Measurements from ENCODE around the gene PRRG2. TPM values are rescaled to one million over a fixed set of nuclear protein-coding genes. Genes with fewer than 3 reads are reported as not detected.

PRRG2 gene
- total and polyA plus RNA-seq, 9 of the 15 experiments (the other 6 are each of a cell fraction or from before 2014, with no cell fraction given) = 0.06 to 1.1 (median 0.33) TPM

DNA sequence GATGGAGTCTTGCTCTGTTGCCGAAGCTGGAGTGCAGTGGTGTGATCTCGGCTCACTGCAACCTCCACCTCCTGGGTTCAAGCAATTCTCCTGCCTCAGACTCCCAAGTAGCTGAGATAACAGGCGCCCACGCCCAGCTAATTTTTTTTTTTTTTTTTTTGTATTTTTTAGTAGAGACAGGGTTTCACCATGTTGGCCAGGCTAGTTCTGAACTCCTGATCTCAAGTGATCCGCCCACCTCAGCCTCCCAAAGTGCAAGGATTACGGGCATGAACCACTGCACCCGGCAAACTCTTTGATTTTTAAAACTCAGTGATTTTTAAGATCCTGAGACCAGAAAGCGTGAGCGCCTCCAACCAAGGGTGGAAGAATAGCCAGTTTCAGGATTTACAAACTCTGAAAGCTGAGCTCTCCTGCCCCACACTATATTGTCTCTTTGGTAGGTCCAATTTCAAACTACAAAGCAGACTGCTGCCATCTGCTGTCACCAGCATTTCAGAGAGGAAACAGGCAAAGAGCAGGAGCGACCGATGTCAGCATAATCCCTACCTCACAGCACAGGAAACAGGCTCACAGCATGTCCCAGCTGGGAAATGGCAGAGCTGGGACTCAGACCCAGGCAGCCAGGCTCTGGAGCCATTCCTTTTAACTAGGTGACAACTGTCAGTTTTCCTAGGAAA lies 10.0 kb upstream of the PRRG2 start:
- Histone ChIP-seq H3K79me2 (ENCODE audit: control insufficient read depth, insufficient read depth, low read length) (peaks cover 49% of the 10 kb centered on the region), H3K9me3 (replicated peaks; ENCODE audit: control insufficient read depth, insufficient read depth, low read depth, low read length) (no peaks in the 10 kb centered on the region), H2AFZ (ENCODE audit: low read depth, low read length) (no peak overlapping the region), H3K9ac (ENCODE audit: insufficient read depth in 1 of 2, low read depth in 2 of 2, low read length in 2 of 2) (peak overlapping the region; percentile 12 to 79; a peak in 2 of 4 replicates), H3K36me3 (ENCODE audit: control insufficient read depth, insufficient read depth, low read length) (peaks cover 31% of the 10 kb centered on the region), H3K27me3 (ENCODE audit: control insufficient read depth in 2 of 2, insufficient read depth in 2 of 2, low read length in 2 of 2) (no peaks in the 10 kb centered on the region), H3K9me1 (ENCODE audit: control insufficient read depth, insufficient read depth, low read length) (peaks cover 3% of the 10 kb centered on the region), H4K20me1 (replicated peaks; ENCODE audit: control insufficient read depth, insufficient read depth, low read length) (peaks cover 3% of the 10 kb centered on the region; the same call in 1 of the 2 replicates), H3K4me1 (replicated peaks in 1 of 2; ENCODE audit: control insufficient read depth in 2 of 2, insufficient read depth in 2 of 2, low read length in 2 of 2) (peaks cover 17 to 21% of the 10 kb centered on the region in 2 experiments), H3K27ac (ENCODE audit: extremely low read depth, low read depth, low read length) (peak overlapping the region; percentile 53; the same call in 2 of the 3 replicates), H3K4me3 (no peak overlapping the region), H3K4me2 (ENCODE audit: insufficient read depth, low read length) (no peak overlapping the region; the same call in 1 of the 2 replicates)
- FAIRE-seq (peak; percentile 84), DNase-seq (ENCODE audit: extremely low read depth in 1 of 4, low spot score in 3 of 4) (peak in 2 of 4 experiments; percentile 27 to 64), ATAC-seq (peak; percentile 82)
- CTCF ChIA-PET (ENCODE audit: low intra/inter-chr PET ratio) = interaction anchor here (0.8 to 2.3 kb wide), 7 partner anchors 10 to 345 kb away, joined by 4 to 11 read pairs (median 5); no protein-coding TSS in a partner anchor
- POLR2A ChIA-PET = interaction anchor here (0.7 to 2.4 kb wide), 8 partner anchors 9 to 104 kb away, joined by 3 to 23 read pairs (median 4); partner anchors contain the start of genes NOSIP, PRRG2 and RPL13A
- intact Hi-C loops (cut with micrococcal nuclease) (loop anchor here (1.0 to 5.0 kb wide), 3 partner anchors 24 to 106 kb away; partner anchors contain the start of gene PRMT1), in situ Hi-C loops (cut with MboI) (no loop called here)
- WGBS (ENCODE audit: insufficient coverage, low coverage, missing lambda C conversion rate) = 29% methylated on average over 10 of the region's 11 CpGs
- BruUV-seq (replicated peaks) = no TSS peak
- TF ChIP-seq, protein P1, sequence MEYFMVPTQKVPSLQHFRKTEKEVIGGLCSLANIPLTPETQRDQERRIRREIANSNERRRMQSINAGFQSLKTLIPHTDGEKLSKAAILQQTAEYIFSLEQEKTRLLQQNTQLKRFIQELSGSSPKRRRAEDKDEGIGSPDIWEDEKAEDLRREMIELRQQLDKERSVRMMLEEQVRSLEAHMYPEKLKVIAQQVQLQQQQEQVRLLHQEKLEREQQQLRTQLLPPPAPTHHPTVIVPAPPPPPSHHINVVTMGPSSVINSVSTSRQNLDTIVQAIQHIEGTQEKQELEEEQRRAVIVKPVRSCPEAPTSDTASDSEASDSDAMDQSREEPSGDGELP (CRISPR knock-in tag; IDR thresholded peaks at IDR 0.05; ENCODE audit: borderline replicate concordance) = 0 out of 2 replicates have a peak, but pooled peaks have one; percentile 22
- peak; percentile 32 to 59 (median 49); a peak in 5 of 6 replicates for TF ChIP-seq CTCF (IDR thresholded peaks at IDR 0.05 in 2 of 3, conservative IDR thresholded peaks at IDR 0.05 in 1 of 3; ENCODE audit: insufficient read depth in 2 of 3, low read depth in 1 of 3, low read length in 3 of 3)
- peak in 1 of 2 experiments; percentile 41; a peak in 1 of 4 replicates for TF ChIP-seq RAD21 (CRISPR knock-in tag; conservative IDR thresholded peaks at IDR 0.05 in 1 of 2, IDR thresholded peaks at IDR 0.05 in 1 of 2)
- TF ChIP-seq, protein P2, sequence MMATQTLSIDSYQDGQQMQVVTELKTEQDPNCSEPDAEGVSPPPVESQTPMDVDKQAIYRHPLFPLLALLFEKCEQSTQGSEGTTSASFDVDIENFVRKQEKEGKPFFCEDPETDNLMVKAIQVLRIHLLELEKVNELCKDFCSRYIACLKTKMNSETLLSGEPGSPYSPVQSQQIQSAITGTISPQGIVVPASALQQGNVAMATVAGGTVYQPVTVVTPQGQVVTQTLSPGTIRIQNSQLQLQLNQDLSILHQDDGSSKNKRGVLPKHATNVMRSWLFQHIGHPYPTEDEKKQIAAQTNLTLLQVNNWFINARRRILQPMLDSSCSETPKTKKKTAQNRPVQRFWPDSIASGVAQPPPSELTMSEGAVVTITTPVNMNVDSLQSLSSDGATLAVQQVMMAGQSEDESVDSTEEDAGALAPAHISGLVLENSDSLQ (IDR thresholded peaks at IDR 0.05) = 0 out of 2 replicates have a peak, but pooled peaks have one; percentile 16
- TF ChIP-seq ZNF316 (IDR thresholded peaks at IDR 0.05) = peak; percentile 15; the same call in 1 of the 2 replicates
- no peak for TF ChIP-seq ZNF436 (CRISPR knock-in tag; IDR thresholded peaks at IDR 0.05)
- TF ChIP-seq MAFK (IDR thresholded peaks at IDR 0.05; ENCODE audit: low read length) = peak; percentile 22; the same call in 1 of the 2 replicates
- no peak for TF ChIP-seq FOXK2 (conservative IDR thresholded peaks at IDR 0.05 in 1 of 2, IDR thresholded peaks at IDR 0.05 in 1 of 2; ENCODE audit: low read depth in 2 of 2)
- no peak for TF ChIP-seq HMG20A (CRISPR knock-in tag; conservative IDR thresholded peaks at IDR 0.05)
- peak; percentile 73 for TF ChIP-seq EGR1 (conservative IDR thresholded peaks at IDR 0.05)
